ENCODE measurements around the gene C17orf50. TPM values are rescaled to one million over a fixed set of nuclear protein-coding genes. Genes with fewer than 3 reads are reported as not detected.
A peak's percentile ranks its signal among the peaks of the same experiment; 100 is the strongest.

The C17orf50 gene
- total and polyA plus RNA-seq, 2 of the 13 experiments (the other 11 are each of a cell fraction or from before 2014, with no cell fraction given) = not detected

DNA sequence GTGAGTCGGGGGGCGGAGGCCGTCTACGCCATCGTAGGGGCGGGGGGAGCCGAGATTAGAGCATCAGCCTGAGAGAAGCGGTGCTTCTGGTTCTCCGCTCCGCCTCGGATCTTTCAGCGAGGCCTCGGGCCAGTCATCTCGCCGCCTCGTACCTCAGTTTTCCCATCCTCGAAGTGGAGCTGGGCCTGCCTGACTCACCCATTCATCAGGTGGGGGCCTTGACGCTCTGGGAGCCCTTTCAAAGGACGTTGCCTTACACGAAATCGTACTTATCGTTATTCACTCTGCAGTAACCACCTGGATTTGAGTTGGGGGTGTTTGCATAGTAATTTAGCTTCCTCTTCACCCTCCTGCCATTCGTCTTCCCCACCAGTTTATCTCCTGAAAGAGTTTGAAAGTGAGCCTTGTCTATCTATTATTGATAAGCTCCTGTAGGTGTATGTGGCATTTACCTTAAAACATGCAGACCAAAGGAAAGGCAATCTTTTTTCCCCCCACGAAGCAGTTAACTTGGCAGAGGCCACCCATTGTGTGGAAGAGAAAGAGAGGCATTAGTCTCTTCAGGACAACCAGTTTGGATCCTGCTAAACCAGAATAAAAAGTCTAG is 49.3 kb downstream of the C17orf50 start (continued):
- TF ChIP-seq, protein P1, sequence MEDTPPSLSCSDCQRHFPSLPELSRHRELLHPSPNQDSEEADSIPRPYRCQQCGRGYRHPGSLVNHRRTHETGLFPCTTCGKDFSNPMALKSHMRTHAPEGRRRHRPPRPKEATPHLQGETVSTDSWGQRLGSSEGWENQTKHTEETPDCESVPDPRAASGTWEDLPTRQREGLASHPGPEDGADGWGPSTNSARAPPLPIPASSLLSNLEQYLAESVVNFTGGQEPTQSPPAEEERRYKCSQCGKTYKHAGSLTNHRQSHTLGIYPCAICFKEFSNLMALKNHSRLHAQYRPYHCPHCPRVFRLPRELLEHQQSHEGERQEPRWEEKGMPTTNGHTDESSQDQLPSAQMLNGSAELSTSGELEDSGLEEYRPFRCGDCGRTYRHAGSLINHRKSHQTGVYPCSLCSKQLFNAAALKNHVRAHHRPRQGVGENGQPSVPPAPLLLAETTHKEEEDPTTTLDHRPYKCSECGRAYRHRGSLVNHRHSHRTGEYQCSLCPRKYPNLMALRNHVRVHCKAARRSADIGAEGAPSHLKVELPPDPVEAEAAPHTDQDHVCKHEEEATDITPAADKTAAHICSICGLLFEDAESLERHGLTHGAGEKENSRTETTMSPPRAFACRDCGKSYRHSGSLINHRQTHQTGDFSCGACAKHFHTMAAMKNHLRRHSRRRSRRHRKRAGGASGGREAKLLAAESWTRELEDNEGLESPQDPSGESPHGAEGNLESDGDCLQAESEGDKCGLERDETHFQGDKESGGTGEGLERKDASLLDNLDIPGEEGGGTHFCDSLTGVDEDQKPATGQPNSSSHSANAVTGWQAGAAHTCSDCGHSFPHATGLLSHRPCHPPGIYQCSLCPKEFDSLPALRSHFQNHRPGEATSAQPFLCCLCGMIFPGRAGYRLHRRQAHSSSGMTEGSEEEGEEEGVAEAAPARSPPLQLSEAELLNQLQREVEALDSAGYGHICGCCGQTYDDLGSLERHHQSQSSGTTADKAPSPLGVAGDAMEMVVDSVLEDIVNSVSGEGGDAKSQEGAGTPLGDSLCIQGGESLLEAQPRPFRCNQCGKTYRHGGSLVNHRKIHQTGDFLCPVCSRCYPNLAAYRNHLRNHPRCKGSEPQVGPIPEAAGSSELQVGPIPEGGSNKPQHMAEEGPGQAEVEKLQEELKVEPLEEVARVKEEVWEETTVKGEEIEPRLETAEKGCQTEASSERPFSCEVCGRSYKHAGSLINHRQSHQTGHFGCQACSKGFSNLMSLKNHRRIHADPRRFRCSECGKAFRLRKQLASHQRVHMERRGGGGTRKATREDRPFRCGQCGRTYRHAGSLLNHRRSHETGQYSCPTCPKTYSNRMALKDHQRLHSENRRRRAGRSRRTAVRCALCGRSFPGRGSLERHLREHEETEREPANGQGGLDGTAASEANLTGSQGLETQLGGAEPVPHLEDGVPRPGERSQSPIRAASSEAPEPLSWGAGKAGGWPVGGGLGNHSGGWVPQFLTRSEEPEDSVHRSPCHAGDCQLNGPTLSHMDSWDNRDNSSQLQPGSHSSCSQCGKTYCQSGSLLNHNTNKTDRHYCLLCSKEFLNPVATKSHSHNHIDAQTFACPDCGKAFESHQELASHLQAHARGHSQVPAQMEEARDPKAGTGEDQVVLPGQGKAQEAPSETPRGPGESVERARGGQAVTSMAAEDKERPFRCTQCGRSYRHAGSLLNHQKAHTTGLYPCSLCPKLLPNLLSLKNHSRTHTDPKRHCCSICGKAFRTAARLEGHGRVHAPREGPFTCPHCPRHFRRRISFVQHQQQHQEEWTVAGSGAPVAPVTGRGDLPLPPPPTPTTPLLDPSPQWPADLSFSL (CRISPR knock-in tag; IDR thresholded peaks at IDR 0.05) = no peak
- TF ChIP-seq HNF4A (CRISPR knock-in tag; IDR thresholded peaks at IDR 0.05) (no peak), ZNF317 (CRISPR knock-in tag; IDR thresholded peaks at IDR 0.05) (peak; percentile 12; the same call in 1 of the 2 replicates), TEAD2 (CRISPR knock-in tag; IDR thresholded peaks at IDR 0.05) (no peak), ZNF30 (CRISPR knock-in tag; IDR thresholded peaks at IDR 0.05) (no peak), ZNF644 (CRISPR knock-in tag; IDR thresholded peaks at IDR 0.05; ENCODE audit: low read depth) (no peak), SMARCC2 (IDR thresholded peaks at IDR 0.05) (no peak), ZNF224 (CRISPR knock-in tag; IDR thresholded peaks at IDR 0.05) (no peak), ZNF629 (CRISPR knock-in tag; conservative IDR thresholded peaks at IDR 0.05) (peak; percentile 68), AGO2 (optimal IDR thresholded peaks at IDR 0.05; ENCODE audit: low read depth, low read length) (peak; percentile 76), SOX6 (IDR thresholded peaks at IDR 0.05) (no peak), SOX6 (CRISPR knock-in tag; IDR thresholded peaks at IDR 0.05) (no peak), MED13 (CRISPR knock-in tag; IDR thresholded peaks at IDR 0.05) (0 out of 2 replicates have a peak, but pooled peaks have one; percentile 26)
- TF ChIP-seq, protein P2, sequence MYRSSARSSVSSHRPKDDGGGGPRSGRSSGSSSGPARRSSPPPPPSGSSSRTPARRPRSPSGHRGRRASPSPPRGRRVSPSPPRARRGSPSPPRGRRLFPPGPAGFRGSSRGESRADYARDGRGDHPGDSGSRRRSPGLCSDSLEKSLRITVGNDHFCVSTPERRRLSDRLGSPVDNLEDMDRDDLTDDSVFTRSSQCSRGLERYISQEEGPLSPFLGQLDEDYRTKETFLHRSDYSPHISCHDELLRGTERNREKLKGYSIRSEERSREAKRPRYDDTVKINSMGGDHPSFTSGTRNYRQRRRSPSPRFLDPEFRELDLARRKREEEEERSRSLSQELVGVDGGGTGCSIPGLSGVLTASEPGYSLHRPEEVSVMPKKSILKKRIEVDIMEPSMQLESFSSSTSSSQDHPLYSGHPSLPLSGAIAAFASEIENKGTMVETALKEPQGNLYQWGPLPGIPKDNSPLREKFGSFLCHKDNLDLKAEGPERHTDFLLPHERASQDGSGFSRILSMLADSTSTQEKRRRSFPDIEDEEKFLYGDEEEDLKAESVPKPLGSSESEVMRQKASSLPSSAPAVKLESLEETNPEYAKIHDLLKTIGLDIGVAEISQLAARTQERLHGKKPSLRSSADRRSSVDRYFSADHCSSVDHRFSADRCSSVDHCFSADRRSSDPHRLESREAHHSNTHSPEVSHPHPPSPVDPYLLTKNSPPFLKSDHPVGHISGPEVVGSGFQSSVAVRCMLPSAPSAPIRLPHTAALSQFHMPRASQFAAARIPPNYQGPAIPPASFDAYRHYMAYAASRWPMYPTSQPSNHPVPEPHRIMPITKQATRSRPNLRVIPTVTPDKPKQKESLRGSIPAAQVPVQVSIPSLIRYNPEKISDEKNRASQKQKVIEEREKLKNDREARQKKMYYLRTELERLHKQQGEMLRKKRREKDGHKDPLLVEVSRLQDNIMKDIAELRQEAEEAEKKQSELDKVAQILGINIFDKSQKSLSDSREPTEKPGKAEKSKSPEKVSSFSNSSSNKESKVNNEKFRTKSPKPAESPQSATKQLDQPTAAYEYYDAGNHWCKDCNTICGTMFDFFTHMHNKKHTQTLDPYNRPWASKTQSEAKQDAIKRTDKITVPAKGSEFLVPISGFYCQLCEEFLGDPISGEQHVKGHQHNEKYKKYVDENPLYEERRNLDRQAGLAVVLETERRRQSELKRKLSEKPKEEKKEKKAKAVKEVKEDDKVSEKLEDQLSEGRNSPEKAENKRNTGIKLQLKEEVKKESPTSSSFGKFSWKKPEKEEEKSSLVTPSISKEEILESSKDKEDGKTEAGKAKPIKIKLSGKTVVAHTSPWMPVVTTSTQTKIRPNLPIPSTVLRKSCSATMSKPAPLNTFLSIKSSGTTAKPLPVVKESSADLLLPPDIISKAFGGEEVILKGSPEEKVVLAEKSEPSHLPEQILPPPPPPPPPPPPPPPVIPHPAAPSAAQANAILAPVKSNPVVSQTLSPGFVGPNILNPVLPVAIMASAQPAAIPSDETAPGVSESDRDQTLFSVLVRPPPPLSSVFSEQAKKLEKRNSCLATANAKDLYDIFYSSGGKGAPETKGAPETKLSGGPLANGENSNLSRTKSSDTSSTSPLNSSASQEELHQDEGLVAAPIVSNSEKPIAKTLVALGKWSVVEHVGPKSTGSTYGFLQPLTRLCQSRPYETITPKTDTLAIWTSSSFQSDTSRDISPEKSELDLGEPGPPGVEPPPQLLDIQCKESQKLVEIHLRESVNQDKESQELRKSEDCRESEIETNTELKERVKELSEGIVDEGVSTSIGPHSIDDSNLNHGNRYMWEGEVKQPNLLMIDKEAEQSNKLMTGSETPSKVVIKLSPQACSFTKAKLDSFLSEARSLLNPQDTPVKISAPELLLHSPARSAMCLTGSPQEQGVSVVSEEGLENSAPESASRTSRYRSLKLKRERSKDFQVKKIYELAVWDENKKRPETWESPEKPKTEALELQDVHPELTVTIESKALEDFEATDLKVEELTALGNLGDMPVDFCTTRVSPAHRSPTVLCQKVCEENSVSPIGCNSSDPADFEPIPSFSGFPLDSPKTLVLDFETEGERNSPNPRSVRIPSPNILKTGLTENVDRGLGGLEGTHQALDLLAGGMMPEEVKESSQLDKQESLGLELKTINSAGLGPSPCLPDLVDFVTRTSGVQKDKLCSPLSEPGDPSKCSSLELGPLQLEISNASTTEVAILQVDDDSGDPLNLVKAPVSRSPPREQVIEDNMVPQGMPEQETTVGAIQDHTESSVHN (CRISPR knock-in tag; IDR thresholded peaks at IDR 0.05) = no peak
